HG03095 (cell line): Measurements from ENCODE around the gene MAP3K10.
A peak's percentile ranks its signal among the peaks of the same experiment; 100 is the strongest.
"Not testable (repeated sequence)": the region's sequence is repeated elsewhere in the genome, so short reads cannot be mapped to it uniquely, and the experiment has no call there.

Experiments used
- ATAC-seq: cut with Tn5 transposase; IDR thresholded peaks from one replicate; pipeline ENCODE4 v1.9.1; 2021; ENCODE audit warnings: moderate library complexity; ENCODE audit not compliant: unreplicated experiment

The MAP3K10 gene

GRCh38 chr19:40171293-40171692 lies 19.9 kb upstream of the MAP3K10 start:
- ATAC-seq, result not testable (repeated sequence)

- no peak for ATAC-seq
Observed at GRCh38 chr19:40174092-40174491, 17.1 kb upstream of the MAP3K10 start.

- ATAC-seq, result no peak
Observed at GRCh38 chr19:40175820-40176219, 15.4 kb upstream of the MAP3K10 start.

- ATAC-seq, result no peak
Observed at GRCh38 chr19:40177286-40178070, 13.7 kb upstream of the MAP3K10 start.

- ATAC-seq, result no peak
Observed at GRCh38 chr19:40178756-40179155, 12.5 kb upstream of the MAP3K10 start.

- ATAC-seq, result no peak
Observed at GRCh38 chr19:40184273-40184672, 7.0 kb upstream of the MAP3K10 start.

- peak; percentile 4 for ATAC-seq
Observed at GRCh38 chr19:40191836-40192646, 815 bp downstream of the MAP3K10 start.

- ATAC-seq, result no peak
Observed at GRCh38 chr19:40192758-40193586, 1.7 kb downstream of the MAP3K10 start.

GRCh38 chr19:40193587-40193849 lies 2.3 kb downstream of the MAP3K10 start:
- ATAC-seq, result no peak

- ATAC-seq, result no peak
Observed at GRCh38 chr19:40198272-40198990, 7.2 kb downstream of the MAP3K10 start.

GRCh38 chr19:40200341-40201099 lies 9.3 kb downstream of the MAP3K10 start:
- no peak for ATAC-seq

- ATAC-seq, result no peak
Observed at GRCh38 chr19:40204381-40204780, 13.2 kb downstream of the MAP3K10 start.

- no peak for ATAC-seq
Observed at GRCh38 chr19:40205760-40206159, 14.5 kb downstream of the MAP3K10 start.

GRCh38 chr19:40208602-40209001 lies 17.4 kb downstream of the MAP3K10 start:
- ATAC-seq, result no peak

GRCh38 chr19:40210889-40211288 lies 19.7 kb downstream of the MAP3K10 start:
- ATAC-seq, result no peak

GRCh38 chr19:40213251-40213829 lies 22.1 kb downstream of the MAP3K10 start:
- no peak for ATAC-seq

- ATAC-seq, result no peak
Observed at GRCh38 chr19:40213882-40214570, 22.8 kb downstream of the MAP3K10 start.

GRCh38 chr19:40214936-40215335 lies 23.7 kb downstream of the MAP3K10 start:
- no peak for ATAC-seq
